Measurements from ENCODE around the gene NPPB.

DNA sequence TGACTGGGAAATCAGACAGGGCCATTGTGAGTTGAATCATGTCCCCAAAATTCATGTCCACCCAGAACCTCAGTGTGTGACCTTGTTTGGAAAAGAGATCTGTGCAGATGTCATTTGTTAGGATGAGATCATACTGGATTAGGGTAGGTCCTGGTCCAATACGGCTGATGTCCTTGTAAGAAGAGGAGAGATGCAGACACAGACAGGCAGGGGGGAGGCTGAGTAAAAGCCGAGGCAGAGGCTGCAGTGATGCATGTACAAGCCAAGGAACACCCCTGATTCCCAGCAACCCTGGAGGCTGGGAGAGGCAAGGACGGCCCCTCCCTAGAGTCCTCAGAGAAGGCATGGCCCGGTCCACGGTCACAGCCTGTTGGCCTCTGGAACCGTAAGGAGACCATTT lies 15.9 kb upstream of the NPPB start:
- TF ChIP-seq, protein P1, sequence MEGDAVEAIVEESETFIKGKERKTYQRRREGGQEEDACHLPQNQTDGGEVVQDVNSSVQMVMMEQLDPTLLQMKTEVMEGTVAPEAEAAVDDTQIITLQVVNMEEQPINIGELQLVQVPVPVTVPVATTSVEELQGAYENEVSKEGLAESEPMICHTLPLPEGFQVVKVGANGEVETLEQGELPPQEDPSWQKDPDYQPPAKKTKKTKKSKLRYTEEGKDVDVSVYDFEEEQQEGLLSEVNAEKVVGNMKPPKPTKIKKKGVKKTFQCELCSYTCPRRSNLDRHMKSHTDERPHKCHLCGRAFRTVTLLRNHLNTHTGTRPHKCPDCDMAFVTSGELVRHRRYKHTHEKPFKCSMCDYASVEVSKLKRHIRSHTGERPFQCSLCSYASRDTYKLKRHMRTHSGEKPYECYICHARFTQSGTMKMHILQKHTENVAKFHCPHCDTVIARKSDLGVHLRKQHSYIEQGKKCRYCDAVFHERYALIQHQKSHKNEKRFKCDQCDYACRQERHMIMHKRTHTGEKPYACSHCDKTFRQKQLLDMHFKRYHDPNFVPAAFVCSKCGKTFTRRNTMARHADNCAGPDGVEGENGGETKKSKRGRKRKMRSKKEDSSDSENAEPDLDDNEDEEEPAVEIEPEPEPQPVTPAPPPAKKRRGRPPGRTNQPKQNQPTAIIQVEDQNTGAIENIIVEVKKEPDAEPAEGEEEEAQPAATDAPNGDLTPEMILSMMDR (IDR thresholded peaks at IDR 0.05) = no peak
- TF ChIP-seq POLR2AphosphoS5 (IDR thresholded peaks at IDR 0.05) (no peak), EP300 (IDR thresholded peaks at IDR 0.05) (no peak), POLR2A (IDR thresholded peaks at IDR 0.05) (no peak)

All from sigmoid colon (tissue), 4 donors.